H9 (cell line): ENCODE results near the gene CLPTM1L. TPM values are rescaled to one million over a fixed set of nuclear protein-coding genes. Genes with fewer than 3 reads are reported as not detected.
"Not testable (repeated sequence)": the region's sequence is repeated elsewhere in the genome, so short reads cannot be mapped to it uniquely, and the experiment has no call there.

Source experiments
- DNase-seq: peaks from one replicate; pipeline ENCODE4 v3.0.0-alpha.2; 2017
- H2AFZ ChIP-seq: one replicate; pipeline ENCODE4 v1.6.1; 2013; ENCODE audit warnings: mild to moderate bottlenecking, low read length, control low read depth, moderate library complexity
- H2AK5ac ChIP-seq: 2 replicates; pipeline ENCODE4 v1.6.1; 2013; ENCODE audit warnings: low read length, control low read depth, mixed read lengths; ENCODE audit not compliant: insufficient read length
- H2BK120ac ChIP-seq: one replicate; pipeline ENCODE4 v1.6.1; 2013; ENCODE audit warnings: low read depth, mild to moderate bottlenecking, low read length, control low read depth, inconsistent platforms; ENCODE audit not compliant: poor library complexity, severe bottlenecking
- H2BK12ac ChIP-seq: 2 replicates; pipeline ENCODE4 v1.6.1; 2013; ENCODE audit warnings: low read length, control low read depth, mixed read lengths, low read depth; ENCODE audit not compliant: insufficient read length
- H2BK15ac ChIP-seq: 2 replicates; pipeline ENCODE4 v1.6.1; 2013; ENCODE audit warnings: low read depth, low read length, control low read depth
- H2BK20ac ChIP-seq: one replicate; pipeline ENCODE4 v1.6.1; 2013; ENCODE audit warnings: low read depth, mild to moderate bottlenecking, low read length, control low read depth, inconsistent platforms; ENCODE audit not compliant: poor library complexity, severe bottlenecking
- H2BK5ac ChIP-seq: 2 replicates; pipeline ENCODE4 v1.6.1; 2013; ENCODE audit warnings: low read length, control low read depth, mixed read lengths; ENCODE audit not compliant: insufficient read length
- H3K14ac ChIP-seq: 2 replicates; pipeline ENCODE4 v1.6.1; 2013; ENCODE audit warnings: low read length, control low read depth; ENCODE audit not compliant: insufficient read depth
- H3K18ac ChIP-seq: 2 replicates; pipeline ENCODE4 v1.6.1; 2013; ENCODE audit warnings: low read depth, mild to moderate bottlenecking, mixed read lengths, low read length, control low read depth; ENCODE audit not compliant: insufficient read length
- H3K23ac ChIP-seq: 2 replicates; pipeline ENCODE4 v1.6.1; 2013; ENCODE audit warnings: low read length, control low read depth, mixed read lengths, low read depth; ENCODE audit not compliant: insufficient read length
- H3K23me2 ChIP-seq: 2 replicates; pipeline ENCODE4 v1.6.1; 2013; ENCODE audit warnings: low read depth, mild to moderate bottlenecking, mixed read lengths, low read length, control low read depth; ENCODE audit not compliant: insufficient read length, poor library complexity, severe bottlenecking
- H3K27ac ChIP-seq: 2 replicates; pipeline ENCODE4 v1.5.1; 2013; ENCODE audit warnings: low read length, control low read depth, mixed read lengths, low read depth; ENCODE audit not compliant: insufficient read length
- H3K27me3 ChIP-seq: 2 replicates; pipeline ENCODE4 v1.6.1; 2013; ENCODE audit warnings: low read length, control low read depth, inconsistent platforms; ENCODE audit not compliant: insufficient read depth
- H3K4ac ChIP-seq: 2 replicates; pipeline ENCODE4 v1.6.1; 2013; ENCODE audit warnings: low read depth, mild to moderate bottlenecking, control low read depth, inconsistent platforms, low read length, moderate library complexity
- H3K4me1 ChIP-seq: 2 replicates; pipeline ENCODE4 v1.6.1; 2013; ENCODE audit warnings: low read length, control low read depth, inconsistent platforms; ENCODE audit not compliant: insufficient read depth
- H3K4me2 ChIP-seq: 2 replicates; pipeline ENCODE4 v1.6.1; 2013; ENCODE audit warnings: low read length, control low read depth, mixed read lengths; ENCODE audit not compliant: insufficient read length, insufficient read depth
- H3K56ac ChIP-seq: 2 replicates; pipeline ENCODE4 v1.6.1; 2013; ENCODE audit warnings: low read depth, mild to moderate bottlenecking, mixed read lengths, low read length, control low read depth; ENCODE audit not compliant: insufficient read length
- H3K79me1 ChIP-seq: 2 replicates; pipeline ENCODE4 v1.6.1; 2013; ENCODE audit warnings: low read depth, mild to moderate bottlenecking, moderate library complexity, low read length, control low read depth, inconsistent platforms; ENCODE audit not compliant: insufficient read depth, poor library complexity, severe bottlenecking
- H3K79me2 ChIP-seq: 2 replicates; pipeline ENCODE4 v1.6.1; 2013; ENCODE audit warnings: low read length, control low read depth, inconsistent platforms; ENCODE audit not compliant: insufficient read depth
- H3K9ac ChIP-seq: 2 replicates; pipeline ENCODE4 v1.6.1; 2013; ENCODE audit warnings: low read length, control low read depth, mixed read lengths; ENCODE audit not compliant: insufficient read length; ENCODE audit errors: extremely low read depth
- H3K9me3 ChIP-seq: one replicate; pipeline ENCODE4 v1.6.1; 2013; ENCODE audit warnings: low read depth, low read length, inconsistent platforms; ENCODE audit not compliant: control insufficient read depth
- H3T11ph ChIP-seq: one replicate; pipeline ENCODE4 v1.6.1; 2013; ENCODE audit warnings: mild to moderate bottlenecking, low read length, control low read depth, inconsistent platforms
- H4K20me1 ChIP-seq: one replicate; pipeline ENCODE4 v1.6.1; 2013; ENCODE audit not compliant: control insufficient read depth, insufficient read length, insufficient read depth
- H4K5ac ChIP-seq: 2 replicates; pipeline ENCODE4 v1.6.1; 2013; ENCODE audit warnings: low read depth, mild to moderate bottlenecking, mixed read lengths, low read length, control low read depth; ENCODE audit not compliant: insufficient read length
- H4K8ac ChIP-seq: replicated peaks from 2 replicates; pipeline ENCODE4 v1.6.1; 2013; ENCODE audit warnings: low read length, control low read depth, mixed read lengths, low read depth; ENCODE audit not compliant: insufficient read length
- H4K91ac ChIP-seq: 2 replicates; pipeline ENCODE4 v1.6.1; 2013; ENCODE audit warnings: low read depth, mild to moderate bottlenecking, moderate library complexity, mixed read lengths, low read length, control low read depth; ENCODE audit not compliant: insufficient read length
- H3K27ac Mint-ChIP-seq, 3 experiments: 2 replicates in 2 of 3; 3 replicates in 1 of 3; pipeline ENCODE4 v1.8.0; 2020 to 2021; ENCODE audit warnings: mixed read lengths in 3 of 3, mild to moderate bottlenecking in 1 of 3, moderate library complexity in 1 of 3
- H3K27me3 Mint-ChIP-seq: 2 replicates; pipeline ENCODE4 v1.8.0; 2021; ENCODE audit warnings: low read depth, mild to moderate bottlenecking, moderate library complexity, mixed read lengths
- H3K36me3 Mint-ChIP-seq, 3 experiments: 2 replicates in 2 of 3; 3 replicates in 1 of 3; pipeline ENCODE4 v1.8.0; 2020 to 2021; ENCODE audit warnings: low read depth in 3 of 3, mixed read lengths in 3 of 3; ENCODE audit not compliant: insufficient read depth in 1 of 3
- H3K4me1 Mint-ChIP-seq, 2 experiments: 2 replicates each; pipeline ENCODE4 v1.8.0; 2020; ENCODE audit warnings: mixed read lengths in 2 of 2
- H3K4me3 Mint-ChIP-seq, 2 experiments: 2 replicates in 1 of 2; 3 replicates in 1 of 2; pipeline ENCODE4 v1.8.0; 2020 to 2021; ENCODE audit warnings: mild to moderate bottlenecking in 2 of 2, mixed read lengths in 2 of 2, moderate library complexity in 1 of 2
- H3K9me3 Mint-ChIP-seq, 2 experiments: 2 replicates in 1 of 2; 3 replicates in 1 of 2; pipeline ENCODE4 v1.8.0; 2020; ENCODE audit warnings: mild to moderate bottlenecking in 2 of 2, mixed read lengths in 2 of 2, moderate library complexity in 1 of 2
- WGBS: extraction: QIAGEN DNeasy Blood & Tissue Kit; methylation state at CpG from one replicate; pipeline ENCODE4 v1.1.7; 2013; ENCODE audit warnings: missing lambda C conversion rate, low lambda C conversion rate, mixed read lengths; ENCODE audit not compliant: insufficient read length; ENCODE audit errors: extremely low coverage; 5-methylcytosine and 5-hydroxymethylcytosine counted together
- total RNA-seq: library from RNA; stranded (reverse); gene quantifications from 2 replicates; pipeline ENCODE4 v1.2.1, GENCODE V29; 2021
- TF ChIP-seq, protein P1 (sequence below): fragments of 200-600 bp; sonication (generic); conservative IDR thresholded peaks from 3 replicates; pipeline ENCODE4 v1.8.0; 2021; ENCODE audit warnings: antibody characterized with exemption, mild to moderate bottlenecking

CLPTM1L gene
- total RNA-seq, 1 experiment from 2014 or later: 108 TPM

DNA sequence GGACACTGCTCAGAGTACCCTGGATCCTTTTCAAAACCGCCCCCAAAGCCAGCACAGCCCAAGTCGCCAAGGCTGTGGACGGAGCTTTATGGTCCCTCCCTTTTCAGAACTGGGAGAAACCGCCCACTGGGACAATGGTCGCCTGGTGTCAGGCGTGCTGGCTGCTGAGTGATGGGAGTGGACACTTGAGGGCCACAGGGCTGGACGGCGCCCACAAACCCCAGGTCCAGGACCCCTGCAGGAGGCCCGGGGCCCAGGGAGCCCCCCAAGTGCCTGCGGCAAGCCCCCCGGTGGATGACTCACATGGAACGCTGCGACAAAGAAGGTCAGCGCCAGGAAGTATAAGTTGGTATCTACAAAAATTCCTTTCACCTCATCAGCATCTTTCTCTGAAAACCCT is 10.9 kb downstream of the CLPTM1L start:
- WGBS: no CpG with 5 or more reads among the region's 14 CpGs
- Histone ChIP-seq H2AFZ (no peak overlapping the region), H3K23ac (no peak overlapping the region), H2BK20ac (no peak overlapping the region), H2BK15ac (no peak overlapping the region), H3K4me2 (no peak overlapping the region), H3K27ac (no peak overlapping the region), H3K23me2 (no peaks in the 10 kb centered on the region), H4K20me1 (no peaks in the 10 kb centered on the region), H4K8ac (no peak overlapping the region), H2BK5ac (no peak overlapping the region), H3K14ac (no peak overlapping the region), H2BK120ac (no peak overlapping the region), H3K56ac (no peak overlapping the region), H4K5ac (no peak overlapping the region), H3K9ac (no peak overlapping the region), H3K27me3 (no peaks in the 10 kb centered on the region), H3K4ac (no peak overlapping the region), H3T11ph (no peak overlapping the region), H2AK5ac (no peak overlapping the region), H3K79me2 (no peaks in the 10 kb centered on the region), H3K79me1 (no peaks in the 10 kb centered on the region), H3K9me3 (no peaks in the 10 kb centered on the region), H2BK12ac (no peak overlapping the region), H3K4me1 (no peaks in the 10 kb centered on the region), H3K18ac (no peak overlapping the region), H4K91ac (no peak overlapping the region)
- TF ChIP-seq, protein P1, sequence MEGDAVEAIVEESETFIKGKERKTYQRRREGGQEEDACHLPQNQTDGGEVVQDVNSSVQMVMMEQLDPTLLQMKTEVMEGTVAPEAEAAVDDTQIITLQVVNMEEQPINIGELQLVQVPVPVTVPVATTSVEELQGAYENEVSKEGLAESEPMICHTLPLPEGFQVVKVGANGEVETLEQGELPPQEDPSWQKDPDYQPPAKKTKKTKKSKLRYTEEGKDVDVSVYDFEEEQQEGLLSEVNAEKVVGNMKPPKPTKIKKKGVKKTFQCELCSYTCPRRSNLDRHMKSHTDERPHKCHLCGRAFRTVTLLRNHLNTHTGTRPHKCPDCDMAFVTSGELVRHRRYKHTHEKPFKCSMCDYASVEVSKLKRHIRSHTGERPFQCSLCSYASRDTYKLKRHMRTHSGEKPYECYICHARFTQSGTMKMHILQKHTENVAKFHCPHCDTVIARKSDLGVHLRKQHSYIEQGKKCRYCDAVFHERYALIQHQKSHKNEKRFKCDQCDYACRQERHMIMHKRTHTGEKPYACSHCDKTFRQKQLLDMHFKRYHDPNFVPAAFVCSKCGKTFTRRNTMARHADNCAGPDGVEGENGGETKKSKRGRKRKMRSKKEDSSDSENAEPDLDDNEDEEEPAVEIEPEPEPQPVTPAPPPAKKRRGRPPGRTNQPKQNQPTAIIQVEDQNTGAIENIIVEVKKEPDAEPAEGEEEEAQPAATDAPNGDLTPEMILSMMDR: no peak
- no peaks in the 10 kb centered on the region for H3K9me3 Mint-ChIP-seq
- H3K36me3 Mint-ChIP-seq: peaks cover 61 to 89% (median 86%) of the 10 kb centered on the region in 3 experiments
- no peak overlapping the region for H3K27ac Mint-ChIP-seq
- no peaks in the 10 kb centered on the region for H3K4me1 Mint-ChIP-seq
- no peak for DNase-seq
- no peaks in the 10 kb centered on the region for H3K27me3 Mint-ChIP-seq
- H3K4me3 Mint-ChIP-seq: no peak overlapping the region

DNA sequence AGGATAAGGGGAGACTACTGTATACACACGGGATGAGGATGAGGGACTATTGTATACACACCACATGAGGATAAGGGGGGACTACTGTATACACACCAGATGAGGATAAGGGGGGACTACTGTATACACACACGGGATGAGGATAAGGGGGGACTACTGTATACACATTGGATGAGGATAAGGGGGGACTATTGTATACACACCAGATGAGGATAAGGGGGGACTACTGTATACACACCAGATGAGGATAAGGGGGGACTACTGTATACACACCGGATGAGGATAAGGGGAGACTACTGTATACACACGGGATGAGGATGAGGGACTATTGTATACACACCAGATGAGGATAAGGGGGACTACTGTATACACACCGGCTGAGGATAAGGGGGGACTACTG is 11.6 kb downstream of the CLPTM1L start:
- not testable (repeated sequence) for H3K9me3 ChIP-seq, H3K27me3 Mint-ChIP-seq, H2AFZ ChIP-seq, H3K79me1 ChIP-seq, H3T11ph ChIP-seq, H3K79me2 ChIP-seq, DNase-seq, H3K27me3 ChIP-seq, H3K4me1 ChIP-seq, H3K4me3 Mint-ChIP-seq, H4K20me1 ChIP-seq, H4K8ac ChIP-seq, H3K23ac ChIP-seq, H3K27ac Mint-ChIP-seq, H3K4ac ChIP-seq, H3K4me1 Mint-ChIP-seq, H3K56ac ChIP-seq, H3K9me3 Mint-ChIP-seq, H4K91ac ChIP-seq, H3K9ac ChIP-seq, H4K5ac ChIP-seq, H2BK15ac ChIP-seq, H3K27ac ChIP-seq, H2BK5ac ChIP-seq, H2BK12ac ChIP-seq, H3K23me2 ChIP-seq, H2BK20ac ChIP-seq, H2BK120ac ChIP-seq, H3K14ac ChIP-seq, H3K18ac ChIP-seq, H2AK5ac ChIP-seq, H3K4me2 ChIP-seq
- no CpG with 5 or more reads among the region's 5 CpGs for WGBS
- H3K36me3 Mint-ChIP-seq: peaks cover 67 to 89% (median 87%) of the 10 kb centered on the region in 3 experiments
